GM21360 (cell line): ENCODE data around the gene TCHP.
"Not testable (repeated sequence)": the region's sequence is repeated elsewhere in the genome, so short reads cannot be mapped to it uniquely, and the experiment has no call there.

ENCODE experiments used
- ATAC-seq: cut with Tn5 transposase; IDR thresholded peaks from one replicate; pipeline ENCODE4 v1.9.1; 2021; ENCODE audit warnings: mild to moderate bottlenecking, moderate library complexity; ENCODE audit not compliant: unreplicated experiment

TCHP gene

GRCh38 chr12:109899783-109900751 is at the start of gene TCHP:
Gene TCHP, plus strand, starts transcription at chr12:109900274. Its CDS starts 2,753 bp downstream, at chr12:109903027.
- peak; percentile 59 for ATAC-seq

GRCh38 chr12:109850518-109850917 is 49.6 kb upstream of the TCHP start:
- ATAC-seq: not testable (repeated sequence)

GRCh38 chr12:109855377-109855776 is 44.7 kb upstream of the TCHP start:
- no peak for ATAC-seq

- ATAC-seq: no peak
Measured at GRCh38 chr12:109857715-109858114, 42.4 kb upstream of the TCHP start.

GRCh38 chr12:109858764-109859163 is 41.3 kb upstream of the TCHP start:
- no peak for ATAC-seq

GRCh38 chr12:109860977-109861376 is 39.1 kb upstream of the TCHP start:
- no peak for ATAC-seq

GRCh38 chr12:109861689-109862314 is 38.3 kb upstream of the TCHP start:
- ATAC-seq: no peak

GRCh38 chr12:109862491-109862890 is 37.6 kb upstream of the TCHP start:
- not testable (repeated sequence) for ATAC-seq

- ATAC-seq: no peak
Measured at GRCh38 chr12:109863847-109864712, 36.0 kb upstream of the TCHP start.

GRCh38 chr12:109864916-109865315 is 35.2 kb upstream of the TCHP start:
- no peak for ATAC-seq

- ATAC-seq: no peak
Measured at GRCh38 chr12:109868182-109869051, 31.7 kb upstream of the TCHP start.

- ATAC-seq: no peak
Measured at GRCh38 chr12:109870648-109871047, 29.4 kb upstream of the TCHP start.

- no peak for ATAC-seq
Measured at GRCh38 chr12:109871668-109872314, 28.3 kb upstream of the TCHP start.

GRCh38 chr12:109873653-109874052 is 26.4 kb upstream of the TCHP start:
- no peak for ATAC-seq

- no peak for ATAC-seq
Measured at GRCh38 chr12:109875572-109876131, 24.4 kb upstream of the TCHP start.

GRCh38 chr12:109876406-109876805 is 23.7 kb upstream of the TCHP start:
- no peak for ATAC-seq

GRCh38 chr12:109877504-109878246 is 22.4 kb upstream of the TCHP start:
- no peak for ATAC-seq

- no peak for ATAC-seq
Measured at GRCh38 chr12:109878247-109878625, 21.8 kb upstream of the TCHP start.

- no peak for ATAC-seq
Measured at GRCh38 chr12:109878749-109879148, 21.3 kb upstream of the TCHP start.
